Stomach (tissue), 4 donors: ENCODE measurements around the gene PTPRS.

Experiments
- EP300 ChIP-seq: sonication (generic); formaldehyde crosslinking; IDR thresholded peaks from one replicate; pipeline ENCODE4 v1.6.1; 2017; ENCODE audit warnings: antibody characterized with exemption
- POLR2A ChIP-seq, 4 donors: fragments of 450-650 bp; IDR thresholded peaks; one replicate each; pipeline ENCODE4 v1.6.1; 2016; ENCODE audit warnings: antibody characterized with exemption in 4 of 4, control low read depth in 2 of 4, mild to moderate bottlenecking in 1 of 4, moderate library complexity in 1 of 4
- TF ChIP-seq, protein P1 (sequence below), 7 experiments: fragments of 450-650 bp in 4 of 7; fragments of 200-600 bp in 3 of 7; sonication (generic) in 3 of 7; IDR thresholded peaks; one replicate each; pipeline ENCODE4 v1.5.1; 2016 to 2019; ENCODE audit warnings: antibody characterized with exemption in 7 of 7, control low read depth in 2 of 7, mild to moderate bottlenecking in 1 of 7

DNA sequence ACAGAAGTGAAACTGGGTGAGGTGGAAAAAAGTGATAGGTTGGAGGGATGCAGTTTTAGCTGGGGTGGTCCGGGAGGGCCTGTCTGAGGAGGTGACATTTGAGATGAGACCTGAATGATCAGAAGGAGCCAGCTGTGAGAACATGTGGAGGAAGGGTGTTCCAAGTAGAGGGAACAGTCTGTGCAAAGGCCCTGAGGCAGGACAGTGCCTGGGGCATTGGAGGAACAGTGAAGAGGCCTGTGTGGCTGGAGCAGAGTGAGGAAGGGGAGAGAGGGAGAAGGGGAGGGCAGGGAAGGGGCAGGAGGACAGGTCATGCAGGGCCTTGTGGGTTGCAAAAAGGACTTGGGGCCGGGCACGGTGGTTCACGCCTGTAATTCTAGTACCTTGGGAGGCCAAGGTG is 36.3 kb upstream of the PTPRS start:
- no peak for TF ChIP-seq EP300
- TF ChIP-seq POLR2A (IDR thresholded peaks at IDR 0.05): no peak
- TF ChIP-seq, protein P1, sequence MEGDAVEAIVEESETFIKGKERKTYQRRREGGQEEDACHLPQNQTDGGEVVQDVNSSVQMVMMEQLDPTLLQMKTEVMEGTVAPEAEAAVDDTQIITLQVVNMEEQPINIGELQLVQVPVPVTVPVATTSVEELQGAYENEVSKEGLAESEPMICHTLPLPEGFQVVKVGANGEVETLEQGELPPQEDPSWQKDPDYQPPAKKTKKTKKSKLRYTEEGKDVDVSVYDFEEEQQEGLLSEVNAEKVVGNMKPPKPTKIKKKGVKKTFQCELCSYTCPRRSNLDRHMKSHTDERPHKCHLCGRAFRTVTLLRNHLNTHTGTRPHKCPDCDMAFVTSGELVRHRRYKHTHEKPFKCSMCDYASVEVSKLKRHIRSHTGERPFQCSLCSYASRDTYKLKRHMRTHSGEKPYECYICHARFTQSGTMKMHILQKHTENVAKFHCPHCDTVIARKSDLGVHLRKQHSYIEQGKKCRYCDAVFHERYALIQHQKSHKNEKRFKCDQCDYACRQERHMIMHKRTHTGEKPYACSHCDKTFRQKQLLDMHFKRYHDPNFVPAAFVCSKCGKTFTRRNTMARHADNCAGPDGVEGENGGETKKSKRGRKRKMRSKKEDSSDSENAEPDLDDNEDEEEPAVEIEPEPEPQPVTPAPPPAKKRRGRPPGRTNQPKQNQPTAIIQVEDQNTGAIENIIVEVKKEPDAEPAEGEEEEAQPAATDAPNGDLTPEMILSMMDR (IDR thresholded peaks at IDR 0.05): no peak
